H1 (cell line): Measurements from ENCODE around the gene RPL3. TPM values are rescaled to one million over a fixed set of nuclear protein-coding genes. Genes with fewer than 3 reads are reported as not detected.

Source experiments
- CTCF ChIP-seq, 3 experiments: IDR thresholded peaks; 1 replicate in 2 of 3; 2 replicates in 1 of 3; pipeline versions ENCODE4 v1.5.1 to v1.6.1; 2011; ENCODE audit warnings: low read length in 3 of 3, mild to moderate bottlenecking in 3 of 3, inconsistent platforms in 2 of 3, low read depth in 1 of 3, moderate library complexity in 1 of 3; ENCODE audit not compliant: insufficient read depth in 1 of 3; ENCODE audit errors: control extremely low read depth in 1 of 3
- GTF2F1 ChIP-seq: IDR thresholded peaks from 2 replicates; pipeline ENCODE4 v1.6.1; 2012; ENCODE audit warnings: low read depth, low read length, improper control_type of control experiment, borderline replicate concordance
- ZNF274 ChIP-seq: IDR thresholded peaks from 2 replicates; pipeline ENCODE4 v1.7.0; 2012; ENCODE audit warnings: low read length, borderline replicate concordance; ENCODE audit errors: extremely low read depth
- polyA plus RNA-seq, 7 experiments: library from polyadenylated mRNA; depleted of rRNA in 3 of 7; stranded (reverse) in 5 of 7; unstranded in 2 of 7; fragments of >200 nt in 5 of 7; fragments of 200-250 nt in 2 of 7; gene quantifications; 1 replicate in 5 of 7; 2 replicates in 1 of 7; 4 replicates in 1 of 7; pipeline versions ENCODE4 v1.2.1 to v1.2.3, GENCODE V29; 2011 to 2013; ENCODE audit warnings: missing spikeins in 2 of 7, mixed read lengths in 2 of 7
- total RNA-seq: library from RNA; stranded (reverse); fragmentation: NEBNext Ultra II Directional; extraction: Animal tissue kit (Norgen Biotek cat#: 25700); gene quantifications from 2 replicates; pipeline ENCODE4 v1.2.1, GENCODE V29; 2021

Gene RPL3
- total and polyA plus RNA-seq, 2 of the 8 experiments (the other 6 are each of a cell fraction or from before 2014, with no cell fraction given): 2,865 to 5,466 TPM

DNA sequence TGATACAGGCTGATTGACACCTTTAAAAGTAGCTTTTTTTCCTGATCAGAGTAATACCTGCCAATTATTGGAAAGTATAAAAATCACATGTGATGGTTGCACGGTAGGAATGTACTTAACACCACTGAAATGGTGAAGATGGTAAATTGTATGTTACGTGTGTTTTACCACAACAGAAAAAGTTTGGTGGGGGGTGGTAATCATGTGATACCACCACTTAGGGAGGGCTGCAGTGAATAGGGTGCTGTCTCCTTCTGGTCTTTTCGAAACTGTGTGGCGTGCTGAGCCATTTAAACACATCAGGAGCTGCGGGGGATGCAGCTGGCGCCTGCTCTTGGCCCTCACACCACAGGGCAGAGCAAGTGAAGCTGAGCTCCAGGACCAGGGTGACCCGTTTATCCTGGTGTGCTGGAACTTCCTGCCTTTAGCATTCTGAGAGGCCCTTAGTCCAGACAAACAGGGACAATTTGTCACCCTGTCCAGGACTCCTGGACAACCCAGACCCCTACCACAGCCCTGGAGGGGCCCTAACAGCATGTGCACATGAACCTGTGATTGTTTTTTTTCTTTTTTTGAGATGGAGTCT lies 33.0 kb upstream of the RPL3 start (continued):
- TF ChIP-seq GTF2F1 (no peak), CTCF (IDR thresholded peaks at IDR 0.05; ENCODE audit: control extremely low read depth in 1 of 3, insufficient read depth in 1 of 3, low read depth in 1 of 3, low read length in 3 of 3) (no peak), ZNF274 (no peak)
